ENCODE results near the gene CCKAR. TPM values are rescaled to one million over a fixed set of nuclear protein-coding genes. Genes with fewer than 3 reads are reported as not detected.

The CCKAR gene
- total RNA-seq, 2 donors from 2014 or later: not detected

DNA sequence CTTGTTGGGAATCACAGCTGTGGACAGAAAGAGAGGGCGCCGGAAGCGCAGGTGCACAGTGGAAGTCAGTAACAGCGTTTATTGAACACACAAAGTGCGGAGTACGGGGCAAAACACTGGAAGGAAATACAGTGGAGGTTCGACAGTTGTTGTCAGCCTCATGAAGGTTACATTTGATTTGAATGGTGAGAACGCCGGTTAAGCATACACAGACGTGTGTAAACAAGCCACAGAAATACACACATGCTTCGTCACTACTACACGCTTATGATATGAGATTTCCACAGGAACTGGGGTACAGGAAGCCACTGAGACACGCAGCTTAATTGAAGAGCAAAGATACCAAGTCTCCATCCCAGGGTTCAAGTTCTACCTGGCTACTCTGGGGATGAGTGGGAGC is 12.0 kb downstream of the CCKAR start:
- no peaks in the 10 kb centered on the region for H3K9me3 ChIP-seq
- TF ChIP-seq, protein P1, sequence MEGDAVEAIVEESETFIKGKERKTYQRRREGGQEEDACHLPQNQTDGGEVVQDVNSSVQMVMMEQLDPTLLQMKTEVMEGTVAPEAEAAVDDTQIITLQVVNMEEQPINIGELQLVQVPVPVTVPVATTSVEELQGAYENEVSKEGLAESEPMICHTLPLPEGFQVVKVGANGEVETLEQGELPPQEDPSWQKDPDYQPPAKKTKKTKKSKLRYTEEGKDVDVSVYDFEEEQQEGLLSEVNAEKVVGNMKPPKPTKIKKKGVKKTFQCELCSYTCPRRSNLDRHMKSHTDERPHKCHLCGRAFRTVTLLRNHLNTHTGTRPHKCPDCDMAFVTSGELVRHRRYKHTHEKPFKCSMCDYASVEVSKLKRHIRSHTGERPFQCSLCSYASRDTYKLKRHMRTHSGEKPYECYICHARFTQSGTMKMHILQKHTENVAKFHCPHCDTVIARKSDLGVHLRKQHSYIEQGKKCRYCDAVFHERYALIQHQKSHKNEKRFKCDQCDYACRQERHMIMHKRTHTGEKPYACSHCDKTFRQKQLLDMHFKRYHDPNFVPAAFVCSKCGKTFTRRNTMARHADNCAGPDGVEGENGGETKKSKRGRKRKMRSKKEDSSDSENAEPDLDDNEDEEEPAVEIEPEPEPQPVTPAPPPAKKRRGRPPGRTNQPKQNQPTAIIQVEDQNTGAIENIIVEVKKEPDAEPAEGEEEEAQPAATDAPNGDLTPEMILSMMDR (IDR thresholded peaks at IDR 0.05): no peak
- H3K4me3 ChIP-seq: no peak overlapping the region
- no peak overlapping the region for H3K27ac ChIP-seq
- no peak for DNase-seq (ENCODE audit: low spot score)
- H3K27me3 ChIP-seq: no peaks in the 10 kb centered on the region
- H3K36me3 ChIP-seq: no peaks in the 10 kb centered on the region
- H3K4me1 ChIP-seq: no peaks in the 10 kb centered on the region

- no peak for DNase-seq (ENCODE audit: low spot score)
- Histone ChIP-seq H3K4me1 (no peaks in the 10 kb centered on the region), H3K4me3 (no peak overlapping the region), H3K27ac (no peak overlapping the region), H3K9me3 (peaks cover 0 to 4% of the 10 kb centered on the region in 2 donors), H3K36me3 (no peaks in the 10 kb centered on the region), H3K27me3 (no peaks in the 10 kb centered on the region)
- TF ChIP-seq, protein P1 (IDR thresholded peaks at IDR 0.05): no peak
Measured at GRCh38 chr4:26476545-26476944, 13.7 kb downstream of the CCKAR start.

- no peaks in the 10 kb centered on the region for H3K4me1 ChIP-seq
- DNase-seq (ENCODE audit: low spot score): no peak
- TF ChIP-seq, protein P1 (IDR thresholded peaks at IDR 0.05): no peak
- H3K27ac ChIP-seq: no peak overlapping the region
- no peak overlapping the region for H3K4me3 ChIP-seq
- no peaks in the 10 kb centered on the region for H3K36me3 ChIP-seq
- no peaks in the 10 kb centered on the region for H3K27me3 ChIP-seq
- H3K9me3 ChIP-seq: peaks cover 0 to 4% of the 10 kb centered on the region in 2 donors
Measured at GRCh38 chr4:26475716-26476115, 14.6 kb downstream of the CCKAR start.

GRCh38 chr4:26474551-26474950 is 15.7 kb downstream of the CCKAR start:
- DNase-seq (ENCODE audit: low spot score): no peak
- Histone ChIP-seq H3K4me1 (no peaks in the 10 kb centered on the region), H3K36me3 (no peaks in the 10 kb centered on the region), H3K4me3 (no peak overlapping the region), H3K27me3 (no peaks in the 10 kb centered on the region), H3K27ac (no peak overlapping the region), H3K9me3 (peaks cover 0 to 4% of the 10 kb centered on the region in 2 donors)
- TF ChIP-seq, protein P1 (IDR thresholded peaks at IDR 0.05): no peak

- no peaks in the 10 kb centered on the region for H3K4me1 ChIP-seq
- TF ChIP-seq, protein P1 (IDR thresholded peaks at IDR 0.05): no peak
Measured at GRCh38 chr4:26473893-26474292, 16.4 kb downstream of the CCKAR start.

DNA sequence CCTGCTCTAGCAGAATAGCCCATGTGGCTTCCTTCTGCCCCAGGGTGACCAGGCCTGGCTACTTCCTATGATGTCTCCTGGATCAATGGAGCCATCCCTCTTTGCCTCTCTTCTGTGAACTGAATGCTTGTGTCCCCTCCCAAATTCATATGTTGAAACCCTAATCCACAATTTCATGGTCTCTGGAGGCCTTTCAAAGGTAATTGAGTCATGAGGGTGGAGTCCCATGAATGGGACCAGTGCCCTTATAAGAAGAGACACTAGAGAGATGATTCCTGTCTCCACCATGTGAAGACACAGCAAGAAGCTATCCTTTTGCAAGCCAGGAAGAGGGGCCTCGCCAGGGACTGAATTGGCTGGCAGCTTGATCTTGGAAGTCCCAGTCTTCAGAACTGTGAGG is 18.4 kb downstream of the CCKAR start:
- Histone ChIP-seq H3K4me1 (no peaks in the 10 kb centered on the region), H3K27ac (no peak overlapping the region), H3K4me3 (no peak overlapping the region), H3K9me3 (peaks cover 0 to 10% of the 10 kb centered on the region in 2 donors), H3K27me3 (no peaks in the 10 kb centered on the region), H3K36me3 (no peaks in the 10 kb centered on the region)
- DNase-seq (ENCODE audit: low spot score): no peak
- TF ChIP-seq, protein P1 (IDR thresholded peaks at IDR 0.05): no peak

More at GRCh38 chr4:26473893-26474292, 16.4 kb downstream of the CCKAR start:
- H3K36me3 ChIP-seq: no peaks in the 10 kb centered on the region
- no peak for DNase-seq (ENCODE audit: low spot score)
- H3K9me3 ChIP-seq: peaks cover 0 to 9% of the 10 kb centered on the region in 2 donors
- no peaks in the 10 kb centered on the region for H3K27me3 ChIP-seq
- H3K27ac ChIP-seq: no peak overlapping the region
- no peak overlapping the region for H3K4me3 ChIP-seq

Data from right atrium auricular region (tissue), 2 donors.